ENCODE measurements around the gene ANKRD28.

- TF ChIP-seq CTCF (IDR thresholded peaks at IDR 0.05 in 4 of 5, conservative IDR thresholded peaks at IDR 0.05 in 1 of 5) (no peak), POLR2A (IDR thresholded peaks at IDR 0.05) (no peak)
Observed at GRCh38 chr3:15724446-15724845, 73.3 kb downstream of the ANKRD28 start.

Measured in gastrocnemius medialis (tissue), 4 donors.